Activated T-cell treated with anti-CD3 and anti-CD28 coated beads for 4 hours (primary cell): ENCODE results near the gene DPEP3.

Source experiments
- DNase-seq: peaks from one replicate; pipeline ENCODE4 v3.0.0-alpha.2; 2020

Gene DPEP3

DNA sequence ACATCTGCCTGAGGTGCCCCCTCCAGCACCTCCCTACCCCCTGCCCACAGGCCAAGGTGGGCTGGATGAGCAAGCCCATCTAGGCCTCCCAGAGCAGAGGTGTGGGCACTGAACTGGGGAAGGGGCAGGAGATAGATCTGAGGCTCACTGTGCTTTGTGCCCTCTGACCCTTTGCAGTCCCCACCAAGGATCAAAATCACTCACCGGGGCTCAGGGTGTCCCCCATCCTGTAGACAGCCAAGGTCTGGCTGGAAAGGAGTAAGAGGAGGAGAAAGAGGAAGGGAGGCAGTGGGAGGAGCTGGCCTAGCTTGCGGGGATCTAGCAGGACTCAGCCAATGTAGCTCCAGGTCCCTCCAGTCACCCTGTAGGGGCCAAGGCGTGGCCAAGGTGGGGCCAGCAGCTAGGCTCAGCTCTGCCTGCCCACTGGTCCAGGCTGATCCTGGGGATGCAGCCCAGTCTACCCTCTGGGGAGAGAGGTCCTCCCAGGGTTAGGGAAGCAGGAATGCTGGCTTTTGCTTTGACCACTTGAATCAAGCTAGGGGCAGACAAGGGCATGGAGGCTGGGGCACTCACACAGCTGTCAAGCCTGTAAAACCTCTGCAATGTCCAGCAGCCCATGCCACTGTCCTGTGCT is 13.6 kb downstream of the DPEP3 start:
- DNase-seq = no peak

DNA sequence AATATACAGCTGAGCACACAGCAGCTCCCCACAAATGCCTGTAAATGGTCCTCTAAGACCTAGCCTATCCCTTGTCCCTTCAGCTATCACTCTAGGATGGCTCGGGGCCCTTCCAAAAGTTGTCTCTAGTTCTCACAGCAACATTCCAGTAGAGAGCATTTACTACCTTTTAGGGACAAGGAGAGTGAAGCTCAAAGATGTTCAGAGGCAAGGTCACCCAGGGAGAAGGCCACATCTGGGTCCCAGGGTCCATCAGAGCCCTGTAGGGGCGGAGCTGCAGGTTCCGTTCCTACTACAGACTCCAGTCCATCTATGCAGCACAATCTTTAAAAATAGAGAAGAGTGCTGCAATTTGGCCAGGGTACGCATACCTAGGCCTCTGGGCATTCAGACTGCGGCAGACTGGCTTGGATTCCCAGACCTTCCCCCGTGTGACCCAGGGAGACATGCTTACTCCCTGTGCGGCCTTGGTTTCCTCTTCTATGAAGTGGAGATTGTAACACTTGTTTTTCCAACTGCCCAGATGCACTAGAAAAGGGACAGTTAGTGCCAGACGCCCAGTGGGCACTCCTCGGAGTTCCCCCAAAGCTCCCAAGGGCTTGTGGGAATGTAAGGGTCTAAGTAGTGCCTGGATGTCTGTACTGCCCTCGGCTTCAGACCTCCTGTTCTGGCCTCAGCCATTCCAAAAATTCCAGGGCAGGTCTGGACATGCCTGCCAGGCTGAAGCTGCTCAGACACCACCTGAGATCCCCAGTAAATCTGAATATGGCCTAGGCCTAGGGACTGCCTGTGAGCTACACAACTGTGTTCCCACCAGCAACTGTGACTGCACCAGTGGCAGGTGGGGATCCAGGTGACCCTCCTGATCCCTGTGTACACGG is 14.4 kb downstream of the DPEP3 start:
- no peak for DNase-seq

DNA sequence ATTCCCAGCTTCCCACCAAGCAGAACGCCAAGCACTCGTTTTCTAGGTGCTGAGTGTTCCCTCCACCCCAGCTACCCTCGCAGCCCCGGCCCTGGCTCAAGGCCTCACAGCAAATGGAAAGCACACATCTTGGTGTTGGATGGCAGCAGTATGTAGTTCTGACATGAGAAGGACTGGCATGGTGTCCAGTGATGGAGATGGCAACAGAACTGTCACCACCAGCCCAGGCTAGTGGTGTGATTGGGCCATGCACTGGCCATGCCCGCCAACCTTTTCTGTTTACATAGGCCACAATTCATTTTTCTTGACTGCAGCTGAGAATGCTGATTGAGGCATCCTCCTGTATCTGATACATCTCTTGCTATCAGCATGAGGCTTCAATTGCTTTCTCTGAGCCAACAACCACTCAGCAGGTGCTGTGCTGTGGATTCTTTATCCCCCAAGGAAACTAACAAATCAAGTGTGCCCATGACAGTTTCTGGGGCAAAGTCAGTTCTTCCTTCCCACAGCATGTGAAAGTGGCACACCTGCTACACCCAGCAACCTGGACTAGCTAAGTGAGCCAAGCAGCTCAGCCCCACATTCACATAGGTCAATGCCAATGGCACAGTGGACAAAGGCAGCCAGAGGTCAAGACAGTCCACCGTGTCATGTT is 15.7 kb downstream of the DPEP3 start:
- no peak for DNase-seq

DNA sequence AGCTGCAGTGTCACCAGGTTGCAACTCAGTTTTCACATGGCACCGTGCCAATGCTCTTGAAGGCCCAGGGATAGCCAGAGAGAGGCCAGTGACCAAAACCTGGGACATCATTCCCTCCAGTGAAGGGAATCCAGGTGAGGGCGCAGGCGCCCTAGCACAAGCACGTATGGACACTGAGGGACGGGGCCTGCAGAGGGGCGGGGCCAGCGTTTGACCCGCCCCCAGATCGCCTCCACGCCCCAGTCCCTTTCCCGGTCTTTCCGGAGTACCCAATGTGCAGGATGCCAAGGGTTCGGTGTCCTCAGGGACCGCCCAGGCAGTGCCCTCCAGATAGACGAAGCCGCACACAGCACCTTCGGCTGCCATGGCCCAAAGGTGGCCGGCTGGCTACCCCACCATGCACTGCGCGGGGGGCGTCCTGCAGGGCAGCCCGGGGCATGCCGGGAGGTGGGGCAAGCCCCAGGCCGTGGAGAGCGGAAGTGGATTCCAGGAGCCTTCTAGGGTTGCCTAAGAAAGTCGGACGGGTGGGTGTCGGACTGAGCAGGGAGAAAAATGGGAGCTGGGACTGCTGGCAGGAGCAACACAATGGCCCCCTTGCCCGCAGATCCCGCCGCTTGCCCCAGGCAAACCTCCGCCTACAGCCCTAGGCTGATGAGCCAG is 16.5 kb downstream of the DPEP3 start:
- DNase-seq = no peak

DNA sequence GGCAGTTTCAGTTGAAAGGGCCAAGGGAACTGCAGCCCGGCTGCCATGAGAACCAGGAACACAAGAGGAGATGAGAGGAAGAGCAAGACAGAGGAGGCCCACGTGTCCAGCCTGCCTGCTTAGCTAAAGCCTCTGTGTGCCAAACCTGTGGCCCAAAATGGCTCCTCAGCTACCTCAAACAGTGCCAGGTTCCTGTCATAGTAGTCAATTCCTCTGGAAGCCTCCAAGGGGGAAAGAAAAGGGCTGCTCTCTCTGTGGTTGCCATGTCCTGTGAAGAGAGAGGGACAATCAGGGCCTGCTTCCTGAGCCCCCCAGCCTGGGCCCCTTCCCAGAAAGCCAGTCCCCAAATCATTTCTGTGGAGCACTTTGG is 17.0 kb downstream of the DPEP3 start:
- no peak for DNase-seq

DNA sequence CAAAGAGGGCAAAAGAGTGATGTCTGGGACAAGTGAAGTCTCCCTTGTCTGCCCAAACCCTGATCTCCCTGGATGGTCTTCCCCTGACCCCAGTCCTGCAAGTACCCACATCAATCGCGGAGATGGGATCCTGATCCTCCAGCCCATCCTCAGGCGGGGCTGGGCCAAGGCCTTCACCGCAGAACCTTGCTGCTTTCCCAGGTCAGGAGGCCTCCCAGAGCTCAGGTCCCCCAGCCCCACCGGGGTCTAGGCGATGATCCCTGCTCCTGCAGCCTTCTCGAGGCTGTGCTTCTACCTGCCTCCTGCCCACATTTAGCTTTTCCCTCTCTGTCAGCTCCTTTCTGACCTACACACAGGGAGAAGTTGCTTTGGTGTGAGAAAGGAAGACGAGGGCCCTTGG is 18.2 kb downstream of the DPEP3 start:
- no peak for DNase-seq

DNA sequence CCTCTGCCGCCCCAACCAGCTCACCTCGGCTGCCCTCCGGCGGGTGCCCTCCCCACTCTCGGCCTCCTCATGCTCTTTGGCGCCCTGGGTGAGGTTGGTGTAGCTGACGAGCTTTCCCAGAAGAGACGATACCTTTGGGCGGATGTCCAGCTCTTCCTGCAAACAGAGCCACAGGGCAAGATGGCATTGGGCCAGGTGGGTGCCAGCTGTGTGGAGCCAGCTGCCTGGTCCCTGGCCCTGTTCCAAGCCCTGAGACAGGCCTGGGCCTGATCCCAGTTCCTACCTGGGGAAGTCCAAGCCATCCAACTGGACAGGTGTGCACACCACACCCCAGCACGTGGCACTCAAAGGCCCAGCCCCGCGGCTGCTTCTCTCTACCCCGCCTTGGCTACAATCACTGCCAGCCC is 18.7 kb downstream of the DPEP3 start:
- no peak for DNase-seq

DNA sequence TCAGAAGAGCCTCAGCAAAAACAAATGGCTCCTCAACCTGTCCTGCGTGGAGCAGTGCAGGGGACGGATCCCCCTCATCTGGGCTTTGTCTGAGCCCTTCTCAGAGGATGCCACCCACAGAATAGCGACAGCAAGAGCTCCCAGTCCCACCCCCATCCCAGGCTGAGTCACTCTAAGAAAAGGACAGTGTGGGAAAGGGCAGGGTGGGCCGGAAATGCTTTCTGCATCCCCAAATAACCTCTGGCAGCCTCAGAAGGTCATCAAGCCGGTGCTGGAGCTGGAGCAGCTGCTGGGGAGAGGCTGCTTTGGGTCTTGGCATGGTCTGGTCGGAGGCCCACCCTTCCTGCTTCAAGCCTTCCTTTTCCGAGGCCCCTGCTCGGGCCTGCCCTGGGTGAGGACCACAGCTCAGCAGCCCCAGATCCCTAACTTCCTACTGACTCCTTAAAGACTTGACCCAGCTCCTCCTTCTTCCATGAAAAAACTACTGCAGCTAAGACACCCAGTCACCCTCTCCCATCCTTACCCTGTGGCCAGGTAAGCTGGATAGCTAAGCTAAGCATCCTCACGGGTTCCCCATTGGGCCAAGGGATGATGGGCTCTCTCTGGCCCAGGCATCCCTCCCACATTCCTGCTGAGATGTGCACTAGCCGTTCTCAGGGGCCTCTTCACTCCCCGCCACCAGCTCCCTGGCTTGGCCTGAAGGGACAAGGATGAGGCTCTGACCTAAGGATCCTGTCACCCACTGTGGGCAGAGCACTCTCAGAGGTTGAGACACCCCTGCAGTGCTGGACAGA is 20.6 kb downstream of the DPEP3 start:
- no peak for DNase-seq

DNA sequence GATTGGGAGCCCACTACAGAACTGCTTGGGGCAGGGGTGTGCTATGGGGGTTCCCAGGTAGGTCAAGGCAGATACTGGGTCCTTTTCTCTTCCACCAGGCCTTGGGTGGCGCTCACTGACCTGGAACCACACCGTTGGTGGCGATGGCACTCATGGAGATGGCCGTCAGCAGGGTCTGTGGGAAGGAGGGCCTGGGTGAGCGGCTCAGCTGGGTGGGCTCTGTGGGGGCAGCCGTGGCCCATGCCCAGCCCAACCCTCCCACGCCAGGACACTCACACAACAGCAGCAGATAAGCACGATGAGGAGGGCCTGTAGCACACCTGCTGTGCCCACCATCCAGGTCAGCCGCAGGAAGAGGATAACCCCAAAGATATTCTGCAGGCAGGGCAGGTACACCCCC is 22.7 kb downstream of the DPEP3 start:
- DNase-seq = no peak

DNA sequence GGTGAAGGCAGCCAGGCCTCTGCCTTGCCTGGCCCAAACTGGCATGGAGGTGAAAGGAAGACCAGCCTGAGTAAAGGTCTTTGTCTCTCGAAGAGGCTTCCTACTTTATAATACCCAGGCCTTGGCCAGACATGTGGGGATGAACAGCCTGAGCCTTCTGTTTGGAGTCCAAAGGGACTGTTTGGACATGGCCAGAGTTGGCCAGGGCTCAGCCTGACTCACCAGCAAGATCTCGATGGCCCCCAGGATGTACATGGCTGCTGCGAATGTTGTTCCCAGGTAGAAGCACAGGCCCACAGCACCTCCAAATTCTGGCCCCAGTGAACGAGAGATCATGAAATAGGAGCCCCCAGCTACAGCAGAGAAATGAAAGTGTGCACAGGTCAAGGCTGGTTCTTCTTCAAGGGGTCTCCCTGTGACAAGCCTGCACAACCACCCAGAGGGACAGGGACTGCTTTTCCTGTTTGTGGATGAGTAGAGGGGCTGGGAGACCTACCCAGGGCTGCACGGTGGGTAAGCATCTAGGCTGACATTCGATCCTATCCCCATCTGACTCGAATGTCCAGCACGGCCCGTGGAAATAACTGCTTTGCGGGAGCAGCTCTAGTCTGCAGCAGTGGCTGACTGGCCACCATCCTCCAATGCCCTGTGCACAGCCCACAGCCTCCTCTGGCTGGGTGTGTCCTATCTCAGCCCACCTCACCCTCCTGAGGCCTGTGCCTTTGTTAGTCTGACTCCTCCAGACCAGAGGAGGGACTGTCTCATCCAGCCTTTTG is 25.7 kb downstream of the DPEP3 start:
- no peak for DNase-seq

DNA sequence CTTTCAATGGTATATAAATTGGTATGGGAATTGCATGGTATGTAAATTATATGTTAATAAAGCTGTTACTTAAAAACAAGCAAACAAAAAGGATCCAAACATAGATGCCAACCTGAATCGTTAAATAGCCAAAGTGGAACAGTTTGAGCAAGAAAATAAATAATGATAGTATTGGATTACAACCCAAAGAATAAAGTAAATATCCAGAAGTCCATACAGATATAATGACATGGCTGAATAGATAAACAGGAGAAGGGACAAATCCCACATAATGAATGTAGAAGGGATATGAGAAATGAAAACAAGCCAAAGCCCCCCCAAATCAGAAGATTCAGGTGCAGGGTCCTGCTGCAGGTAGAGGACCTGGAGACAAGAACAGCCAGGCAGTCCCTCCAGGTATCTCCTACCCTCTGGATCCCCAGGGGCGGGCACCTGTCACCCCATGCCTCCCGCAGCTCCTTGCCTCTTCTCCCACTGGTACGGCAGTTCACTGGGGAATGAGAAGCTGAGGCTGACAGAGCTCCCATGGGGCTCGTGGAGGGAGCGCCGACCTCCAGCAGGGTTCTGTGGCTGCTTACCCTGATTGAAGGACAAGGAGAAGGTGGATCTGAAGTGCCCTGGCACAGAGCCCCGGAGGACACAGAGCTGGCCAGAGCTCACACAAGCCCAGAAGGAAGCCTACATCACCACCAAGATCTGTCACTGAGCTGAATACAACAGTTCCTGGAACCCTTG is 26.5 kb downstream of the DPEP3 start:
- DNase-seq = no peak

DNA sequence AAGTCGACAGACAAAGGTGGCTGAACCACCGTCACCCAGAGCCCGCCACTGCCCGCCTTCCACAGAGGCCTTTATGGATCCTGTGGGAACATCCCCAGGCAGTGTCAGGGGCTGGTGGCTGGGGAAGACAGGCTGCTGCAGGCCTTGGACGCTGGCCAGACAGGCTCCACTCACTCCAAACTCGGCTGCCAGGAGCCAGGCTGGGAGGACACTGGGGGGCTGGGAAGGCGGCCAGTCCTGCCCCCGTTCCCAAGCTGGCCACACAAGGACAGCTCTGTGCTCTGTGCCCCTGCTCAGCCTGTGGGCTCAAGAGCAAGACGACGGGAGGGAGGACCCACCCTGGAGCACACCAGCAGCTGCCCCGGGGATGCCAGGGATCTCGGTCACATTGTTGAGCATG is 28.8 kb downstream of the DPEP3 start:
- DNase-seq = no peak

DNA sequence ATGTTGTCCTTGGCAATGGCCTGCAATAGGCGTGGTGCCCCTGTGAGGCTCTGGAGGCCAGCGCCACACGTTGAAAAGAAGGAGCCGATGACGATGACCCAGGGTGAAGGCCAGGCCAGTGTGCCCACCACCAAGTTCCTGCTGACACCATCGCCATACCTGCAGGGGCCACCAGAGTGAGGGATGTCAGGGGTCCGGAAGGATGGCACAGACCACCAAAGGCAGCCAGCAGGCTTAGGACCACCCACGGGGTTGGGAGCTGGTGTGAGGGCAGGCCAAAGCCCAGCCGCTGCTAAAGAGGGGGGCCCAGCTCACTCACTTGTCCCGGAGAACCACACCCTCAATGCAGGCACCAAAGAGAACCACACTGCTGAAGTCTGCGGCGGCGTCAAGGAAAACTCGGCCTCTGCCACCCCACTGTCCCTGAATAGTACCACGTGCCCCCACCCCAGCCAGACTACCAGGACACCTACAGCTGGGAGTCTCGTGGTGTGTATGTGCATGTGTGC is 29.9 kb downstream of the DPEP3 start:
- no peak for DNase-seq

DNA sequence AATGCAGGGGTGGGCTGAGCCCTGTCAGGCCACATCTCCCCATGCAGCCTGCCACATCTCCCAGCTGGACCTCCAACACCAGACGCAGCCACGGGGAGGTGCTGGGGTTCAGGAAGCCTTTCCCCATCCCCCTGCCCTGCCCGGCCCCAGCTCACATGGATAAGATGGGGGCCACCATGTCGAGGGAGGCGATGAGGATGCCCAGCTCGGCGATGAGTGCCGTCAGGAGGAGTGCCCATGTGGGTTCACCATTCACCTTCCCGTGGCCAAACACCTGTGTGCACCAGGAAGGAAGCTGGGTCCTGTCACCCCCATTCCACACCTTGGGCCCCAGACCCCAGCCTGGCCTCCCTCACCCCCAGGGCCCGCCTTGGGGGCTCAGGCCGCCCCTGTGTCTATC is 30.7 kb downstream of the DPEP3 start:
- no peak for DNase-seq

DNA sequence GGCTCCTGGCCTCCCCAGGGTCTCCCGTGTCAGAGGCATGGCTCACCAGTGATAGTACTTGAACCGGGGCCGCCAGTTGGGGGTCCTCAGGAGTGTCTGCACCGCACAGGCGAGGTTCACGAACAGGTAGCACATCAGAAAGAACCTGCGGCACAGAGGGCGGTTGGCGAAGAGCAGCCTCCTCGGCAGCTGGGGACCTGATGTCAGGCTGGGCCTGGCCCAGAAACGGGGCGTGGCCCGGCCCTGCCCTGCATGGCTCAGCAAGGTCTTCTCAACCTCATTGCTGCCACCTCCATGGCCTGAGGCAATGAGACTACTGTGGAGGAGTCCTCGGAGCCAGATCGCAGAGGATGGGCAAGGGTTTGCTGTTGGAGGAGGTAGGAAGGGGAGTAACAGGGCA is 32.3 kb downstream of the DPEP3 start:
- no peak for DNase-seq

DNA sequence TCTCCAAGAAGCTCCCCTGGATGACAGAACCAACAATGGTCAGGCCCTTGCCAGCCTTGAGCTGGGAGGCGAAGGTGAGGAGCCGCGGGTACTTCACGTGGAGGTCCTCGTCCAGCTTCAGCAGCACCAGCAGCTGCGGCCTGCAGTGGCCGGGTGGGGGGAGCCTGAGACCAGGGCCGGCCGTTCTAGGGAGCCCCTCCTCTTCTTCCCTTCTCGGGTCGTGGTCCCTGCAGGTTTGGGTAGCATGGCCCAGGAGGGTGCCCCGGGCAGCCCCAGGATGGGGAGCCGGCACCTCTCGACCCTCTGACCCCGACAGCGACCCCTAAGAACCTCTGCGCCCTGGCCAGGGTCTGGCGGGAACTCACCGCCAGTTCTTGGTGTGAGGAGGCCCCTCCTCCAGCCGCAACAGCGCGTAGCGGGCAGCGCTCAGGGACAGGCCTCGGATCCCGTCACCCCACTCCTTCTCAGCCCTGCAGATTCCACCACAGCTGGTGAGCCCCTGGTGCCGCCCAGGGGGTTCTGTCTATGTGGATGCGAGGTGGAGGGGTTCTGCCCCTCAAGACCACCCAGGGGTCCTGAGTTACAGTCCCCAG is 33.2 kb downstream of the DPEP3 start:
- DNase-seq = no peak

DNA sequence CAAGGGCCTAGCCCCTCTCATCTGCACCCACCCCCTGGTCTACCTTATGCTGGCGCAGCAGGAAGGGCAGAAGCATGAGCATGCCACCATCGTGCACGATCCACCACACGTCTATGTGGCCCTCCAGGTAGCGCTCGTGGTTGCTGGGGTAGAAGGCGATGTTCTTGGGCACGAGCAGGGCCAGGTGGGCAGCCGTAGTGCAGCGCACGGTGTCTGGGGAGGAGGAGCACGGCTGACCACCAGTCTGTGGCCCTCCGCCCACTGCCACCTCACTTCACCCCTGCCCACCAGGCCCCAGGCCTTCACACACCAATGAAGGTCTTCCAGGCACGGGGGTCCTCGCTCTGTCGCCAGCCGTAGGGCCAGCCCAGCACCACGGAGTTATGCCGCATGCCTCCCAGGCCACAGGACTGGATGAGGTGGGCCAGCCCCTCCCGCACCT is 34.1 kb downstream of the DPEP3 start:
- no peak for DNase-seq

DNA sequence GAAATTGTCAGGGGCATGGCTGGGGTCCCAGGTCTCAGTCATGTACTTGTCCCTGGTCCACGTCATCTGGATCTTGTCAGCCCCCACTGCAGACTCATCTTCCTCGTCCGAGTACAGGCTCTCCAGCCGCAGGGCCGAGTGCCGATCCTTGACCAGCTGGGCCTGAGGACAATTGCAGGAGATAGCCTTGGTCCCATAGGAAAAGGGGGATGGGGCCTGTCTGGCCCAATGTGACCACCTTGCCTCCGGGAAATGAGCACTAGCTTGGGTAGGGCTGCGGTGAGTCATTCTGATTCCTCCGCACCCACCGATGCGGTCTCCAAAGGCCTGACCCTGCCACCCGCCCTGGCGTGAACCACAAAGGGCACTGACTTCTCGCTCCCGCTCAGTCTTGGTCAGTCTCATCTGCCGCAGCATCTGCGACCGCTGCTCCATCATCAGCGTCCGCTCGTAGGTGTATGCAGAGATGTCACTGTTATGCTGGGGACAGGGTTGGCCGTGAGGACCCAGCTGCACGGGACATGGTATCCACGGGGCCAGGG is 34.8 kb downstream of the DPEP3 start:
- DNase-seq = no peak

DNA sequence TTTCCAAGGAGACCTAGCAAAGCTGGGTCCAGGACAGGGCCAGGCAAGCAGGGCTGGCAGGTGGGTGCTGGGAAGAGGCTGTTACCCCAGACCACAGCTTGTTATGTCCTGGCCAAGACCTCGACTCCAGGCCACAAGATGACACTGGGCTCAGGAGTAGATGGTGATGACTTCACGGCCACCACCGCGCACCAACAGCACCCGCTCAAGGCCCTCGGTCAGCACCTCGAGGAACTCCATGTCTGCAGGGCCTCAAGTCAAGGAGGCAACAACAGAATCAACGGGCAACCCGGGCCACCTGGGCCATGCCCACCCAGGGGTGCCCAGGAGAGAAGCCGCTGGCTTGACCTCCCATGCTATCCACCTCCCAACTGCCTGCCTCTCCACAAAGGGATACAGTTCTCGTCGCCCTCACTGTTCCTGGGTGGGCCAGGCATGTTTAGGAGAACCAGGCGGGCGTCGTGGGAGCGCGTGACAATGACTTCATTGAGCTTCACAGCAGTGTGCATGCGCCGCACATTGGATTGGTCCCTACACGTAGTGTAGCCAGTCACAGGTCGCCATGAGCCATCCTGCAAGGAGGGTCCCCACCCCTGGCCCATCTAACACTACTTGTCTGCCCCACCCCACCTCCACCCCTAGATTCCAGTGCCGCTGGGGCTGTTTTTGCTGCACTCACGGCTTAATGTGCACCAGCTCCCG is 35.5 kb downstream of the DPEP3 start:
- DNase-seq = no peak
